Activated T-helper 1 cell treated with anti-CD3 and anti-CD28 coated beads, Interleukin-12 subunit alpha, Interleukin-12 subunit beta, Interleukin-2, Interleukin-4 antibody, amounts not matched to agents 30 ng/mL and 10 ng/mL and 1 ng/mL, durations not matched to agents 14 hours and 24 hours and 36 hours (primary cell): ENCODE data around the gene MSI2. TPM values are rescaled to one million over a fixed set of nuclear protein-coding genes. Genes with fewer than 3 reads are reported as not detected.

Experiments
- DNase-seq: peaks from one replicate; pipeline ENCODE4 v3.0.0; 2021; ENCODE audit warnings: low spot score
- H3K27ac Mint-ChIP-seq: one replicate; pipeline ENCODE4 v1.8.0; 2021; ENCODE audit warnings: mild to moderate bottlenecking, mixed read lengths
- H3K27me3 Mint-ChIP-seq: one replicate; pipeline ENCODE4 v1.8.0; 2022; ENCODE audit warnings: mild to moderate bottlenecking, moderate library complexity, mixed read lengths; ENCODE audit not compliant: insufficient read depth
- H3K36me3 Mint-ChIP-seq: one replicate; pipeline ENCODE4 v1.8.0; 2021; ENCODE audit warnings: low read depth, mixed read lengths
- H3K4me1 Mint-ChIP-seq: one replicate; pipeline ENCODE4 v1.8.0; 2021; ENCODE audit warnings: low read depth, mixed read lengths
- H3K4me3 Mint-ChIP-seq: one replicate; pipeline ENCODE4 v1.8.0; 2021; ENCODE audit warnings: mild to moderate bottlenecking, moderate library complexity, mixed read lengths
- H3K9me3 Mint-ChIP-seq: one replicate; pipeline ENCODE4 v1.8.0; 2021; ENCODE audit warnings: mixed read lengths
- intact Hi-C: fragments of 100-400 bp; cut with micrococcal nuclease; formaldehyde crosslinking; loops from one replicate; pipeline ENCODE4 v1.15.1; 2024
- total RNA-seq: library from RNA; stranded (reverse); gene quantifications from 2 replicates; pipeline ENCODE4 v1.2.3, GENCODE V29; 2022

The MSI2 gene
- total RNA-seq, 1 donor from 2014 or later = 278 TPM

- Mint-ChIP-seq H3K27me3 (peaks cover 14% of the 10 kb centered on the region), H3K9me3 (no peaks in the 10 kb centered on the region), H3K36me3 (no peaks in the 10 kb centered on the region), H3K4me1 (no peaks in the 10 kb centered on the region), H3K4me3 (no peak overlapping the region), H3K27ac (no peak overlapping the region)
- intact Hi-C loops = no loop called here
- DNase-seq = no peak
Observed at GRCh38 chr17:57726838-57727237, 470.5 kb downstream of the MSI2 start.

- Mint-ChIP-seq H3K4me3 (no peak overlapping the region), H3K36me3 (no peaks in the 10 kb centered on the region), H3K9me3 (no peaks in the 10 kb centered on the region), H3K27me3 (peaks cover 17% of the 10 kb centered on the region), H3K27ac (no peak overlapping the region), H3K4me1 (no peaks in the 10 kb centered on the region)
- intact Hi-C loops = no loop called here
- no peak for DNase-seq
Observed at GRCh38 chr17:57727630-57728175, 471.4 kb downstream of the MSI2 start.

GRCh38 chr17:57730026-57730701 is 473.8 kb downstream of the MSI2 start:
- Mint-ChIP-seq H3K36me3 (no peaks in the 10 kb centered on the region), H3K4me1 (no peaks in the 10 kb centered on the region), H3K4me3 (no peak overlapping the region), H3K27ac (no peak overlapping the region), H3K9me3 (no peaks in the 10 kb centered on the region), H3K27me3 (peaks cover 23% of the 10 kb centered on the region)
- intact Hi-C loops = no loop called here
- DNase-seq = no peak

GRCh38 chr17:57732062-57732461 is 475.7 kb downstream of the MSI2 start:
- no peaks in the 10 kb centered on the region for H3K4me1 Mint-ChIP-seq
- H3K36me3 Mint-ChIP-seq = no peaks in the 10 kb centered on the region
- DNase-seq = no peak
- peaks cover 25% of the 10 kb centered on the region for H3K27me3 Mint-ChIP-seq
- no peaks in the 10 kb centered on the region for H3K9me3 Mint-ChIP-seq
- intact Hi-C loops = no loop called here
- no peak overlapping the region for H3K4me3 Mint-ChIP-seq
- no peak overlapping the region for H3K27ac Mint-ChIP-seq

GRCh38 chr17:57733085-57733484 is 476.8 kb downstream of the MSI2 start:
- peaks cover 27% of the 10 kb centered on the region for H3K27me3 Mint-ChIP-seq
- H3K9me3 Mint-ChIP-seq = no peaks in the 10 kb centered on the region
- DNase-seq = no peak
- no peaks in the 10 kb centered on the region for H3K36me3 Mint-ChIP-seq
- intact Hi-C loops = no loop called here
- H3K27ac Mint-ChIP-seq = no peak overlapping the region
- no peak overlapping the region for H3K4me3 Mint-ChIP-seq
- no peaks in the 10 kb centered on the region for H3K4me1 Mint-ChIP-seq

Other genes starting within 250 kb of the MSI2 start
- gene AKAP1, start 171.3 kb upstream of the MSI2 start, total RNA-seq = 53.8 and 59.9 TPM in 2 replicates